ENCODE measurements around the gene SPG7. TPM values are rescaled to one million over a fixed set of nuclear protein-coding genes. Genes with fewer than 3 reads are reported as not detected.
"Not testable (repeated sequence)": the region's sequence is repeated elsewhere in the genome, so short reads cannot be mapped to it uniquely, and the experiment has no call there.

SPG7 gene
- polyA plus RNA-seq, 1 donor from 2014 or later, result 216 TPM

DNA sequence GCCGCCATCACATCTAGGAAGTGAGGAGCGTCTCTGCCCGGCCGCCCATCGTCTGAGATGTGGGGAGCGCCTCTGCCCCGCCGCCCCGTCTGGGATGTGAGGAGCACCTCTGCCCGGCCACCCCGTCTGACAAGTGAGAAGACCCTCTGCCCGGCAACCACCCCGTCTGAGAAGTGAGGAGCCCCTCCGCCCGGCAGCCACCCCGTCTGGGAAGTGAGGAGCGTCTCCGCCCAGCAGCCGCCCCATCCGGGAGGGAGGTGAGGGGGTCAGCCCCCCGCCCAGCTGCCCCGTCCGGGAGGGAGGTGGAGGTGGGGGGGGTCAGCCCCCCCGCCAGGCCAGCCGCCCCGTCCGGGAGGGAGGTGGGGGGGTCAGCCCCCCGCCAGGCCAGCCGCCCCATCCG lies 45.6 kb upstream of the SPG7 start:
- H3K9ac ChIP-seq (ENCODE audit: low read length); H3K36me3 ChIP-seq (ENCODE audit: insufficient read depth, low read length); H4K20me1 ChIP-seq (ENCODE audit: insufficient read depth); H3K9me2 ChIP-seq (ENCODE audit: insufficient read depth, low read length); H3K27me3 ChIP-seq (ENCODE audit: insufficient read depth, low read depth, low read length); H3K4me2 ChIP-seq (ENCODE audit: low read length); H3K4me3 ChIP-seq (ENCODE audit: low read length); H3K27ac ChIP-seq (ENCODE audit: low read length); H3K9me3 ChIP-seq (ENCODE audit: low read length); H3F3A ChIP-seq (ENCODE audit: insufficient read depth, low read length, poor library complexity, severe bottlenecking); H2AFZ ChIP-seq (ENCODE audit: low read depth, low read length): not testable (repeated sequence)
- H3K79me2 ChIP-seq (replicated peaks; ENCODE audit: insufficient read depth, low read length), result peaks cover 58% of the 10 kb centered on the region

DNA sequence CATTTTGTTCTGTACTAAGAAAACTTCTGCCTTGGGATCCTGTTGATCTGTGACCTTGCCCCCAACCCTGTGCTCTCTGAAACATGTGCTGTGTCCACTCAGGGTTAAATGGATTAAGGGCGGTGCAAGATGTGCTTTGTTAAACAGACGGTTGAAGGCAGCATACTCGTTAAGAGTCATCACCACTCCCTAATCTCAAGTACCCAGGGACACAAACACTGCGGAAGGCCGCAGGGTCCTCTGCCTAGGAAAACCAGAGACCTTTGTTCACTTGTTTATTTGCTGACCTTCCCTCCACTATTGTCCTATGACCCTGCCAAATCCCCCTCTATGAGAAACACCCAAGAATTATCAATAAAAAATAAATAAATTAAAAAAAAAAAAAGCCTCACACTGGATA lies 44.9 kb upstream of the SPG7 start:
- H4K20me1 ChIP-seq (ENCODE audit: insufficient read depth); H3K9me2 ChIP-seq (ENCODE audit: insufficient read depth, low read length): not testable (repeated sequence)

GRCh38 chr16:89466920-89467319 lies 41.3 kb upstream of the SPG7 start:
- H3K27ac ChIP-seq (ENCODE audit: low read length), result no peak overlapping the region
- H3K27me3 ChIP-seq (ENCODE audit: insufficient read depth, low read depth, low read length), result no peaks in the 10 kb centered on the region
- H3K4me3 ChIP-seq (ENCODE audit: low read length), result no peak overlapping the region
- no peak overlapping the region for H3K9ac ChIP-seq (ENCODE audit: low read length)
- H4K20me1 ChIP-seq (ENCODE audit: insufficient read depth), result no peaks in the 10 kb centered on the region
- no peak for TF ChIP-seq CTCF (IDR thresholded peaks at IDR 0.05; ENCODE audit: poor library complexity, severe bottlenecking)
- TF ChIP-seq RAD21 (conservative IDR thresholded peaks at IDR 0.05), result no peak
- TF ChIP-seq SMC3 (conservative IDR thresholded peaks at IDR 0.05; ENCODE audit: poor library complexity), result no peak
- no peak for TF ChIP-seq EP300 (conservative IDR thresholded peaks at IDR 0.05; ENCODE audit: poor library complexity, severe bottlenecking)
- TF ChIP-seq, protein P1, sequence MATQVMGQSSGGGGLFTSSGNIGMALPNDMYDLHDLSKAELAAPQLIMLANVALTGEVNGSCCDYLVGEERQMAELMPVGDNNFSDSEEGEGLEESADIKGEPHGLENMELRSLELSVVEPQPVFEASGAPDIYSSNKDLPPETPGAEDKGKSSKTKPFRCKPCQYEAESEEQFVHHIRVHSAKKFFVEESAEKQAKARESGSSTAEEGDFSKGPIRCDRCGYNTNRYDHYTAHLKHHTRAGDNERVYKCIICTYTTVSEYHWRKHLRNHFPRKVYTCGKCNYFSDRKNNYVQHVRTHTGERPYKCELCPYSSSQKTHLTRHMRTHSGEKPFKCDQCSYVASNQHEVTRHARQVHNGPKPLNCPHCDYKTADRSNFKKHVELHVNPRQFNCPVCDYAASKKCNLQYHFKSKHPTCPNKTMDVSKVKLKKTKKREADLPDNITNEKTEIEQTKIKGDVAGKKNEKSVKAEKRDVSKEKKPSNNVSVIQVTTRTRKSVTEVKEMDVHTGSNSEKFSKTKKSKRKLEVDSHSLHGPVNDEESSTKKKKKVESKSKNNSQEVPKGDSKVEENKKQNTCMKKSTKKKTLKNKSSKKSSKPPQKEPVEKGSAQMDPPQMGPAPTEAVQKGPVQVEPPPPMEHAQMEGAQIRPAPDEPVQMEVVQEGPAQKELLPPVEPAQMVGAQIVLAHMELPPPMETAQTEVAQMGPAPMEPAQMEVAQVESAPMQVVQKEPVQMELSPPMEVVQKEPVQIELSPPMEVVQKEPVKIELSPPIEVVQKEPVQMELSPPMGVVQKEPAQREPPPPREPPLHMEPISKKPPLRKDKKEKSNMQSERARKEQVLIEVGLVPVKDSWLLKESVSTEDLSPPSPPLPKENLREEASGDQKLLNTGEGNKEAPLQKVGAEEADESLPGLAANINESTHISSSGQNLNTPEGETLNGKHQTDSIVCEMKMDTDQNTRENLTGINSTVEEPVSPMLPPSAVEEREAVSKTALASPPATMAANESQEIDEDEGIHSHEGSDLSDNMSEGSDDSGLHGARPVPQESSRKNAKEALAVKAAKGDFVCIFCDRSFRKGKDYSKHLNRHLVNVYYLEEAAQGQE (IDR thresholded peaks at IDR 0.05; ENCODE audit: borderline replicate concordance), result no peak
- TF ChIP-seq EZH2 (IDR thresholded peaks at IDR 0.05; ENCODE audit: borderline replicate concordance, insufficient read depth, low read length, poor library complexity, severe bottlenecking), result no peak
- peaks cover 59% of the 10 kb centered on the region for H3K79me2 ChIP-seq (replicated peaks; ENCODE audit: insufficient read depth, low read length)
- no peaks in the 10 kb centered on the region for H3K9me3 ChIP-seq (ENCODE audit: low read length)
- no peaks in the 10 kb centered on the region for H3F3A ChIP-seq (ENCODE audit: insufficient read depth, low read length, poor library complexity, severe bottlenecking)
- no peaks in the 10 kb centered on the region for H3K36me3 ChIP-seq (ENCODE audit: insufficient read depth, low read length)
- no peaks in the 10 kb centered on the region for H3K9me2 ChIP-seq (ENCODE audit: insufficient read depth, low read length)
- H2AFZ ChIP-seq (ENCODE audit: low read depth, low read length), result no peak overlapping the region
- no peak overlapping the region for H3K4me2 ChIP-seq (ENCODE audit: low read length)

More for the DNA sequence above, 44.9 kb upstream of the SPG7 start:
- H3F3A ChIP-seq (ENCODE audit: insufficient read depth, low read length, poor library complexity, severe bottlenecking); H2AFZ ChIP-seq (ENCODE audit: low read depth, low read length); H3K4me2 ChIP-seq (ENCODE audit: low read length); H3K9ac ChIP-seq (ENCODE audit: low read length); H3K4me3 ChIP-seq (ENCODE audit: low read length); H3K9me3 ChIP-seq (ENCODE audit: low read length); H3K27me3 ChIP-seq (ENCODE audit: insufficient read depth, low read depth, low read length); H3K36me3 ChIP-seq (ENCODE audit: insufficient read depth, low read length); H3K27ac ChIP-seq (ENCODE audit: low read length): not testable (repeated sequence)
- peaks cover 60% of the 10 kb centered on the region for H3K79me2 ChIP-seq (replicated peaks; ENCODE audit: insufficient read depth, low read length)

All from neural cell (in vitro differentiated cells).